GM15510 (cell line): Measurements from ENCODE around the gene INPP4B.

Source experiments
- POLR2A ChIP-seq: IDR thresholded peaks from 3 replicates; pipeline ENCODE4 v1.6.1; 2011; ENCODE audit warnings: borderline replicate concordance; ENCODE audit not compliant: insufficient read length; ENCODE audit errors: extremely low read depth

INPP4B gene

GRCh38 chr4:142097015-142097414 lies 749.1 kb downstream of the INPP4B start:
- no peak for TF ChIP-seq POLR2A

DNA sequence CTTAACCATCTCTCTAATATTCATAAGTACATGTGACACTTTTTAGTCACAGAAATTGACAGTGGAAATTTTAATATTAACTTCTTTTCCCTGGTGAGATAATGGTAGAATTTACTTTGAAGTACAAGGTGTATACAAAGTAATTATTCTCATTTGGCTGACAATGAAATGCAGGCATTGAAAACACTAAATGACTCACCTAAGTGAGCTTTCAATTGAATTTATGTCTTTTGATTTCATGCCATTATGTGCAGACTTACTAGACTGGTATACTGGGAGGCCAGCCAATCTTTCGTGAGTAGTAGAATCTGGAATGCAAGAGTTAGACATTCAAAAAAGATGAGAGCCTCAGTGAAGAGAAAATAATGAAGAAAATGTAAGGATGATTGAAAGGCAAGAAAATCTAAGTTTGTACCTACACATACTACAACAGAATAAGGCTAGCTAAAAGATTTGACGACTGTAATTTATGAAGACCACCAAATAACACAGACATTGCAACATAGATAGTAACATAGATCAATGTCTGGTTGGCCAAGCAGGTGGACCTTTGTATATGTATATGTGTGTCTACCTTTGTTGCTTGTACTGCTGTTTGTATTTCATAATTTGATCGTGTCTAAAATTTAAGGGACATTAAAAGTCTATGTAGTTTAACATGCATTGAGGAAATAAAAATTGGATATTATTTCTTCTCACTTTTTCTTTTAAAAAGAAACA lies 750.1 kb downstream of the INPP4B start:
- TF ChIP-seq POLR2A, result no peak

GRCh38 chr4:142092941-142093340 lies 753.2 kb downstream of the INPP4B start:
- TF ChIP-seq POLR2A, result no peak

DNA sequence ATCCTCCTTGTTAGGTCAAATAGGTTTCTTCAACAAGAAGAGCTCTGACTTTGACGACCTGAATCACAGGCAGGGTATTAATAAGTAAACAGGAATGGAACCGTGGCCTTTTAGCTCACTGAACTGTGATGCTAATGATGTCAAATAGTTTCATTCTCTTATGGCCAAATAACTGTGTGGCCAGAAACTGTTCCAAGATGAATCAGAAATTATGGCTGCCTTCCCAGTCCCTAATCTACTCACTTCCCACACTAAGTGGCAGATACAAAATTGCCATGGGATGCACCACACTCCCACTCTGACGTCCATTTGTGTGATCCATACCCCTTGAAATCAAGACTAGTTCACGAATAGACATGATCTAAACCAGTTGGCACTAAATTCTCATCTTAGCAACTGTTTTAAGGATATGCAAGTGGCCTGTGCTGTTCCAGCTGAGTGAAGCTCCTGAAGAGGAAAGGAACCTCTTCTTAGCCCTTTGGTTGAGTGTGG lies 754.4 kb downstream of the INPP4B start:
- no peak for TF ChIP-seq POLR2A

DNA sequence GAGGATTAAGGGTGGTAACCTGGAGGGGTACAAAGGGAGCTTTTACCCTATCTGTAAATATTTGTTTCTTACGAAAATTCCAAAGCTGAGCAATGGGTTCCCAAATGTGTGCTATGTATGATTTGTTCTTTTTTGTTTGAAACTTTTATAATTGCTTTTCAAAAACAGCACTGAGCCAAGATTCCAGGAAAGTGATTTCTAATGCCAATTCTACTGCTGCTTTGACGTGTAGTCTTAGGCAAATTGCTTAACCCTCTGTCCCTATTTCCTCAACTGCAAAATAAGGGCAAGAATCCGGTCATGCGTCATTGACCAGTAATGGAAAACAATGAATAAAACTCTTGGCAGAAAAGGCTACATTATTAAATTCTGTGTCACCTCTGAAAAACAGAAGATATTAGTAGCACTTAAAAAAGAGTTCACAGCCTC lies 755.0 kb downstream of the INPP4B start:
- no peak for TF ChIP-seq POLR2A

DNA sequence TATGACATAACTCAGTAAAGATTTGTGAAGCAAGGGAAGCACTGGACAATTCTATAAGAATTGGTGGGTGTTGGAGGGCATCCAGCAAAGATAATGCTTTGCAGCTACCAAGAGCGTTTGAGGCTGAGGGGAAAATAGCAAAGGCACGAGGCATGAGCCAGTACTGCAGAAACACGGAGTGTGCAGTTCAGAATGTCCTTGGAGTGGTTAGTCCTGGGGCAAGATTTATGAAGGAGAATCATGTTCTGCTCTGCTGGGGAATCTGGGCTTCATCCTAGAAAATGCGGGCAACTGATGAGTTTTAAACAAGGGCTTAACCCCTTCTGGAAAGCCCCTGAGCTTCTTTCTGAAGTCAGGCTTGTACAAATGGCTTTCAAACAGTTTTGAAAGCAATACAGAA lies 757.2 kb downstream of the INPP4B start:
- no peak for TF ChIP-seq POLR2A

DNA sequence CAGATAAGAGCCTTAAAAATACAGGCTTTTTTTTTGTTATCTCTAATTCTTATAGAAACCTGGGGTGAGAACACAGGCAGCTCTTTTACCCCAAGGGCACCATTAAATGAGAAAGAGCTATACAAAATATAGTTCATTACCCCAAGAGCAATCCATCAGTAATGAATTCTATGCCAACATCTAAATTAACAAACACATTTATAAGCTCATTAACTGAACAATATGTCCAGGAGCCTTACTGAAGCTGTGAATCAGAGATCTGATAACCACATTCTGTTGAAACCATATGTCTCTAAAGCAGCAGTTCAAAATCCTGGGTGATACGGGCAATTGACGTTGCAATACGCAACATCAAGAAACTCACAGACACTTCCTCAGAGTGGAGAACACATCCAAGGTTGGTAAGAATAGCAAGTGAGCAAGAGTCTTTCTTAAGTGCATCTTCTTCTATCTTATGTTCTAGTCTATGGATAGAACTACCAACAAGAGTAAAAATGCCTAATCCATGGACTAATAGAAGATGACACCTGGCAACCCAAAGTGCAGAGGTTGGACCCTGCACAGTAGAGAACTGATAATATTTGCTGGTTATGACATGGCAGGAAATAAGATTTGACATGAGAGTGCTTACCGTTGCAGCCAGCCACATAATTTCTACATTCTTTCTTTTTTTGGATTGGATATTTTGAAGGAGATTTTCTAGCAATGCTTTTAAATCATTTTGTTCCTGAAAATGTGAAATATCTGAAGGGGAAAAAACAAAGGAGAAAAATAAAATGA lies 760.4 kb downstream of the INPP4B start:
- no peak for TF ChIP-seq POLR2A

GRCh38 chr4:142083264-142083663 lies 762.8 kb downstream of the INPP4B start:
- no peak for TF ChIP-seq POLR2A

DNA sequence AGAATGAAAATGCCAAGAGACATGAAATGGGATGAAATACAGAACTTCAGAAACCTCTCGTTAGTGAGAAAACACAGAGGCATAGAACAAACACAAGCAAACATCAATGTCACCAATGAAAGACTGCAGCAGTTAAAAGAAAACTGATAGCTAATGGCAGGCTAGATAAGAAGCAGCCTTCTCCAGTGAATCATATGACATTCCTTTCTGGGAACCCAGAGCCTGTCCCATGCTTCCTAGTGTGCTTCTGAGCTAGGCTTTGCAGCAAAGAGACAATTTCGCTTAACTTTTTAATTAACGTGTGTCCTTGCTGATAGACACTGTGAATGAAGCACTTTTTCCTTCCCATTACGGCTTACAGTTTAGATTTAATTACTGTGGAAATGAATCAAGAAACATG lies 765.1 kb downstream of the INPP4B start:
- TF ChIP-seq POLR2A, result no peak

DNA sequence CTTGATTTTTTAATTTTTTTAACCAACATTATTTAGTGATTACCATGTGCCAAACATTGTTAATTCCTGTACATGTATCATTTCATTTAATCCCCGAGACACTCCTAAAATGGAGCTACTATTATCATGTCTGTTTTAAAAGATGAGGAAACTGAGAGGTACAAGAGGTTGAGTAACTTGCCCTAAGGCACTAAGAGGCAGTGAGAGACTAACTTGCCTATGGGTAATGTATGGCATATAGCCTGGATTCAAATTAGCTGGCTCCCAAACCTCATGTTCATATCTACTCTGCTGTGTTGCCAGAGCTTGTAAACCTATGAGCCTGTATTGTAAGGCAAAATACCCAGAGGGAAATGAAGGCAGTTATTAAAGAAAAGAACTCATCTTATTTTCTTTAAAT lies 766.1 kb downstream of the INPP4B start:
- TF ChIP-seq POLR2A, result no peak

DNA sequence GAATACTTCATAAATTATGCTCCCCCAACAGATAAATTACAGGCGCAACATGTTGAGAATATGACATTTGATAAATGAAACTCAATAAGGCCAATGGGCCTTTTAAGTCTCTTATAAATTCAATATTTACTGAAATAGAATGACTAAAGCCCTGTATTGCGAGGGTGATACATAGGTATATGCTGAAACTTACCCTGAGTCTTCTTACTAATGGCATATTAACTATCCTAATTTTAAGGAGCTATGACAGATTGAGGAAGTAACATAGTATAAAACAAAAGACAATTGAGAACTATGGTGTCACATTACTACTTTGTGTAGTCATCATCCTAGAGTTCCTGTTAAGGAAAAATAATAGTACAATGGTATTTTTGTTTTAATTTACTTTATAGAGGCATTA lies 769.1 kb downstream of the INPP4B start:
- no peak for TF ChIP-seq POLR2A

DNA sequence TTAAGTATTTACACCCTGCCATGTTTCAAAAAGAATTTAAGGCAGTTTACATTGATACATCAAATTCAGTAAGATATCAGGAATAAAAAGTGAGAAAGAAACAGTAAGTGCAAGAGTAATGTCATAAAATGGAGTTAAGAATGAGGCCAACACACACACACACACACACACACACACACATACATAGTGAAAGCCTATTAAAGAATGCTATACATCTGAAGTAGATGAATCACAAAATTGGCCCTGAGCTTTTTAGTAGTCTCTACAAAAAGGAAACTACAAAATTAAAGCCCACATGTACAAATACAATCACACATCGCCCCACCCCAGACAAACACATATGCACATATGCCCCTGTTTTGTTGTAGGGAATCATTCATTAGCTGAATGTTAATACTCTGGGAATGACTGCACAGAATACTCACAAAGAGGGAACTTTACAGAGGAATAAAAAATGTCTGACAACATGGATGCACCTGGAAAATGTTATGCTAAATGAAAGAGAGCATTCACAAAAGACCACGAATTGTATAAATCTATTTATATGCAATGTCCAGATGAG lies 780.9 kb downstream of the INPP4B start:
- no peak for TF ChIP-seq POLR2A

- TF ChIP-seq POLR2A, result no peak
Observed at GRCh38 chr4:142064181-142064580, 781.9 kb downstream of the INPP4B start.

DNA sequence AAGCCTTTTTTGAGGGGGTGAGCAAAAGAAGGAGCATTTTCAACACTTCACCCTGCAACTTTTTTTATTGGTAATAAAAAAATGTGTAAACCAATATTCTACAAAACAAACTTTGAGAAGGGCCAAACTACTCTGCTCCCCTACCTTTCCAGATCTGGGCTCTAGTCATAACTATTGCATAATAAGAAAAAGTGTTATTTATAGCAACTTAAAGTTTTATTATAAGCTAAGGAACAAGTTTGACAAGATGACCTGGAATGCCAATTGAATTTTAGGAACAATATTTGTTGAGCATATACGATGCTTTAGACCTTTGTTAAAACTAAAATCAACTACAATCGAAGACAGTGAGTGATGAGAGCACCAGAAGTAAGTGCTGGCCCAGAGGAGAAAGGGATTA lies 800.1 kb downstream of the INPP4B start:
- TF ChIP-seq POLR2A, result no peak

- no peak for TF ChIP-seq POLR2A
Observed at GRCh38 chr4:142044271-142044670, 801.8 kb downstream of the INPP4B start.
